Dedifferentiated amniotic fluid mesenchymal stem cell (primary cell): ENCODE results near the gene PTPRM.

Experiments used
- DNase-seq: peaks from one replicate; pipeline ENCODE4 v3.0.0-alpha.2; 2016; ENCODE audit errors: extremely low spot score

Gene PTPRM

GRCh38 chr18:8326763-8327394 is 759.8 kb downstream of the PTPRM start:
- no peak for DNase-seq

GRCh38 chr18:8328126-8328525 is 761.0 kb downstream of the PTPRM start:
- no peak for DNase-seq

- peak; percentile 49 for DNase-seq
Measured at GRCh38 chr18:8329186-8329771, 762.2 kb downstream of the PTPRM start.

- DNase-seq: no peak
Measured at GRCh38 chr18:8330575-8330974, 763.5 kb downstream of the PTPRM start.

GRCh38 chr18:8332286-8332685 is 765.2 kb downstream of the PTPRM start:
- DNase-seq: peak; percentile 64

- DNase-seq: no peak
Measured at GRCh38 chr18:8333961-8334360, 766.8 kb downstream of the PTPRM start.

GRCh38 chr18:8337211-8337610 is 770.1 kb downstream of the PTPRM start:
- no peak for DNase-seq

GRCh38 chr18:8339210-8339609 is 772.1 kb downstream of the PTPRM start:
- DNase-seq: no peak

- no peak for DNase-seq
Measured at GRCh38 chr18:8339952-8340351, 772.8 kb downstream of the PTPRM start.

- DNase-seq: peak; percentile 15
Measured at GRCh38 chr18:8341481-8342230, 774.5 kb downstream of the PTPRM start.

GRCh38 chr18:8348051-8348720 is 781.1 kb downstream of the PTPRM start:
- DNase-seq: no peak

- no peak for DNase-seq
Measured at GRCh38 chr18:8349608-8350323, 782.6 kb downstream of the PTPRM start.

GRCh38 chr18:8350628-8351027 is 783.5 kb downstream of the PTPRM start:
- no peak for DNase-seq

- no peak for DNase-seq
Measured at GRCh38 chr18:8351161-8351560, 784.0 kb downstream of the PTPRM start.

- DNase-seq: no peak
Measured at GRCh38 chr18:8354304-8354703, 787.2 kb downstream of the PTPRM start.

- no peak for DNase-seq
Measured at GRCh38 chr18:8356001-8356400, 788.9 kb downstream of the PTPRM start.

- no peak for DNase-seq
Measured at GRCh38 chr18:8357320-8357719, 790.2 kb downstream of the PTPRM start.

GRCh38 chr18:8358033-8358765 is 791.1 kb downstream of the PTPRM start:
- no peak for DNase-seq

- DNase-seq: no peak
Measured at GRCh38 chr18:8359076-8359475, 792.0 kb downstream of the PTPRM start.

- DNase-seq: no peak
Measured at GRCh38 chr18:8359481-8359880, 792.4 kb downstream of the PTPRM start.

GRCh38 chr18:8361941-8362471 is 794.9 kb downstream of the PTPRM start:
- DNase-seq: no peak
